GM12892 (cell line): ENCODE data around the gene GSPT1.
A peak's percentile ranks its signal among the peaks of the same experiment; 100 is the strongest.

Experiments
- POLR2A ChIP-seq: IDR thresholded peaks from 2 replicates; pipeline ENCODE4 v1.6.1; 2011; ENCODE audit warnings: low read depth, low read length, control low read depth
- POLR2AphosphoS5 ChIP-seq: IDR thresholded peaks from 2 replicates; pipeline ENCODE4 v1.6.1; 2011; ENCODE audit warnings: low read depth, low read length, control low read depth

GRCh38 chr16:11964761-11965551 lies 49.2 kb upstream of the GSPT1 start, which contains the start of gene TNFRSF17:
- TF ChIP-seq POLR2AphosphoS5 = peak; percentile 88
- TF ChIP-seq POLR2A = peak; percentile 74
